ENCODE data around the gene REEP1. TPM values are rescaled to one million over a fixed set of nuclear protein-coding genes. Genes with fewer than 3 reads are reported as not detected.
A peak's percentile ranks its signal among the peaks of the same experiment; 100 is the strongest.

Gene REEP1
- total and polyA plus RNA-seq, 2 of the 13 experiments (the other 11 are each of a cell fraction or from before 2014, with no cell fraction given) = 0.27 TPM; not detected in 1

DNA sequence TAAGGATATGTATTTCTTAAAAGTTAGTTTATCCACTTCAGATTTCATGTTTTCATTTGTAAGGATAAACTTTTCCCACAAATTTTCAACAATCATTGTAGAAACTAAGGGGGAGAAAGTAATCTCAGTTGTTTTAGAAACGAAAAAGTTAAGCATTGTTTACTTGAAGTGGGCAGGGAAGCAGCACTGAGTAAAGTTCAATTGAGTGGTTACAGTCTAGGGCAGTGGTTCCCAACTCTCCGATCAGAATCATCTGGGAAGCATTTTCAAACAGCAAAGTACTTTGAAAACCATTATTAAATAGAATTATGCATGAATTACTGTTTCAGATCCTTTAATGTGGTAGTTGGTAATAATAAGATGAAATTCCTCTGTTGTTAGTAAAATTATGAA, 125.6 kb downstream of the REEP1 start (continued):
- TF ChIP-seq ZNF543 (CRISPR knock-in tag; IDR thresholded peaks at IDR 0.05) (peak; percentile 29; the same call in 1 of the 2 replicates), ZNF766 (CRISPR knock-in tag; IDR thresholded peaks at IDR 0.05; ENCODE audit: borderline replicate concordance) (no peak), PAXIP1 (CRISPR knock-in tag; conservative IDR thresholded peaks at IDR 0.05) (peak; percentile 54; the same call in 1 of the 2 replicates), FOXP1 (IDR thresholded peaks at IDR 0.05) (no peak), FOXP1 (CRISPR knock-in tag; IDR thresholded peaks at IDR 0.05) (0 out of 2 replicates have a peak, but pooled peaks have one; percentile 2), ZNF589 (CRISPR knock-in tag; conservative IDR thresholded peaks at IDR 0.05) (no peak), HES4 (CRISPR knock-in tag; IDR thresholded peaks at IDR 0.05; ENCODE audit: borderline replicate concordance) (no peak)
- TF ChIP-seq, protein P1, sequence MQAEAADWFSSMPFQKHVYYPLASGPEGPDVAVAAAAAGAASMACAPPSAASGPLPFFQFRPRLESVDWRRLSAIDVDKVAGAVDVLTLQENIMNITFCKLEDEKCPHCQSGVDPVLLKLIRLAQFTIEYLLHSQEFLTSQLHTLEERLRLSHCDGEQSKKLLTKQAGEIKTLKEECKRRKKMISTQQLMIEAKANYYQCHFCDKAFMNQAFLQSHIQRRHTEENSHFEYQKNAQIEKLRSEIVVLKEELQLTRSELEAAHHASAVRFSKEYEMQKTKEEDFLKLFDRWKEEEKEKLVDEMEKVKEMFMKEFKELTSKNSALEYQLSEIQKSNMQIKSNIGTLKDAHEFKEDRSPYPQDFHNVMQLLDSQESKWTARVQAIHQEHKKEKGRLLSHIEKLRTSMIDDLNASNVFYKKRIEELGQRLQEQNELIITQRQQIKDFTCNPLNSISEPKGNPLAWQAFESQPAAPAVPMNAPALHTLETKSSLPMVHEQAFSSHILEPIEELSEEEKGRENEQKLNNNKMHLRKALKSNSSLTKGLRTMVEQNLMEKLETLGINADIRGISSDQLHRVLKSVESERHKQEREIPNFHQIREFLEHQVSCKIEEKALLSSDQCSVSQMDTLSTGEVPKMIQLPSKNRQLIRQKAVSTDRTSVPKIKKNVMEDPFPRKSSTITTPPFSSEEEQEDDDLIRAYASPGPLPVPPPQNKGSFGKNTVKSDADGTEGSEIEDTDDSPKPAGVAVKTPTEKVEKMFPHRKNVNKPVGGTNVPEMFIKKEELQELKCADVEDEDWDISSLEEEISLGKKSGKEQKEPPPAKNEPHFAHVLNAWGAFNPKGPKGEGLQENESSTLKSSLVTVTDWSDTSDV (CRISPR knock-in tag; IDR thresholded peaks at IDR 0.05) = no peak
